CD4-positive, alpha-beta T cell (primary cell): ENCODE results near the gene CDC7. TPM values are rescaled to one million over a fixed set of nuclear protein-coding genes. Genes with fewer than 3 reads are reported as not detected.

Experiments used
- ATAC-seq: fragments of 200-7000 bp; cut with Tn5 transposase; one replicate; pipeline ENCODE4 v1.10.0; 2022; ENCODE audit warnings: mild to moderate bottlenecking; ENCODE audit not compliant: poor library complexity
- CTCF ChIA-PET: fragments of 350-600 bp; sonication (Branson Sonifier 250); formaldehyde crosslinking; loops from one replicate; lab custom pipeline; 2021; ENCODE audit warnings: antibody characterized with exemption, inconsistent platforms; lab: Charles Lee
- POLR2A ChIA-PET: fragments of 350-600 bp; sonication (Branson Sonifier 250); formaldehyde crosslinking; loops from one replicate; lab custom pipeline; 2021; ENCODE audit warnings: antibody characterized with exemption, inconsistent platforms; lab: Charles Lee
- DNase-seq, 14 experiments: peaks; one replicate each; pipeline ENCODE4 v3.0.0-alpha.2; 2013 to 2020; ENCODE audit warnings: mixed read lengths in 2 of 14
- H3K27ac ChIP-seq, 2 donors: one replicate each; pipeline versions ENCODE4 v1.5.1 to v1.7.0; 2013; ENCODE audit warnings: low read length in 2 of 2, low read depth in 1 of 2, mild to moderate bottlenecking in 1 of 2
- H3K27me3 ChIP-seq, 2 experiments: 1 replicate in 1 of 2; 2 replicates in 1 of 2; pipeline versions ENCODE4 v1.6.1 to v1.7.0; 2013; ENCODE audit warnings: low read length in 2 of 2, control low read depth in 1 of 2, mild to moderate bottlenecking in 1 of 2, moderate library complexity in 1 of 2; ENCODE audit not compliant: insufficient read depth in 2 of 2, control insufficient read depth in 1 of 2
- H3K36me3 ChIP-seq: one replicate; pipeline ENCODE4 v1.6.1; 2013; ENCODE audit warnings: low read length, control low read depth; ENCODE audit not compliant: insufficient read depth
- H3K4me1 ChIP-seq: one replicate; pipeline ENCODE4 v1.6.1; 2013; ENCODE audit warnings: low read length, control low read depth; ENCODE audit not compliant: insufficient read depth
- H3K4me3 ChIP-seq: one replicate; pipeline ENCODE4 v1.5.1; 2013; ENCODE audit warnings: mild to moderate bottlenecking, low read length, moderate library complexity
- H3K9me3 ChIP-seq, 2 experiments: 1 replicate in 1 of 2; 2 replicates in 1 of 2; pipeline versions ENCODE4 v1.6.1 to v1.7.0; 2013; ENCODE audit warnings: low read length in 2 of 2, mild to moderate bottlenecking in 2 of 2, control low read depth in 1 of 2, moderate library complexity in 1 of 2; ENCODE audit not compliant: control insufficient read depth in 1 of 2, insufficient read depth in 1 of 2
- H3K27ac Mint-ChIP-seq: one replicate; pipeline ENCODE4 v1.8.0; 2020; ENCODE audit warnings: mixed read lengths
- H3K27me3 Mint-ChIP-seq: one replicate; pipeline ENCODE4 v1.8.0; 2021; ENCODE audit warnings: mixed read lengths
- H3K36me3 Mint-ChIP-seq: one replicate; pipeline ENCODE4 v1.8.0; 2021; ENCODE audit warnings: low read depth, mixed read lengths
- H3K4me1 Mint-ChIP-seq: one replicate; pipeline ENCODE4 v1.8.0; 2021; ENCODE audit warnings: low read depth, mixed read lengths
- H3K4me3 Mint-ChIP-seq: one replicate; pipeline ENCODE4 v1.8.0; 2020; ENCODE audit warnings: mild to moderate bottlenecking, mixed read lengths
- H3K9me3 Mint-ChIP-seq: one replicate; pipeline ENCODE4 v1.8.0; 2020; ENCODE audit warnings: mixed read lengths
- CTCF ChIP-seq: fragments of 200-600 bp; IDR thresholded peaks from one replicate; pipeline ENCODE4 v1.8.0; 2022; ENCODE audit warnings: antibody characterized with exemption, mild to moderate bottlenecking
- intact Hi-C, 2 experiments: fragments of 100-400 bp; cut with DNase I in 1 of 2; cut with micrococcal nuclease in 1 of 2; formaldehyde crosslinking; loops; one replicate each; pipeline versions ENCODE4 v1.15.1 to v1.9.0; 2023 to 2025; cut with DNase I, micrococcal nuclease
- total RNA-seq, 174 experiments: library from RNA in 2 of 174; stranded (reverse) in 2 of 174; gene quantifications; one replicate each; pipeline ENCODE4 v1.2.3 and lab custom pipeline; 2021 to 2026

Gene CDC7
- total RNA-seq, 2 experiments from 2014 or later = 4.2 to 4.8 TPM

GRCh38 chr1:91569411-91570119, 68.9 kb downstream of the CDC7 start:
- Histone ChIP-seq H3K4me1 (peaks cover 21% of the 10 kb centered on the region), H3K27me3 (no peaks in the 10 kb centered on the region), H3K9me3 (no peaks in the 10 kb centered on the region), H3K27ac (no peak overlapping the region), H3K4me3 (no peak overlapping the region), H3K36me3 (no peaks in the 10 kb centered on the region)
- Mint-ChIP-seq H3K4me3 (peak overlapping the region; percentile 26), H3K27me3 (no peaks in the 10 kb centered on the region), H3K4me1 (peaks cover 25% of the 10 kb centered on the region), H3K9me3 (no peaks in the 10 kb centered on the region), H3K36me3 (no peaks in the 10 kb centered on the region), H3K27ac (peak overlapping the region; percentile 16)
- ChIA-PET CTCF (interaction anchor here (0.9 kb wide), 1 partner anchor 9 kb away, joined by 3 read pairs; no protein-coding TSS in a partner anchor), POLR2A (interaction anchor here (0.8 kb wide), 1 partner anchor 13 kb away, joined by 4 read pairs; no protein-coding TSS in a partner anchor)
- DNase-seq (peak in 3 of 14 experiments; percentile 29 to 63 (median 54)), ATAC-seq (peak; percentile 57)
- no peak for TF ChIP-seq CTCF
- intact Hi-C loops = no loop called here

- Mint-ChIP-seq H3K27ac (no peak overlapping the region), H3K4me3 (no peak overlapping the region), H3K4me1 (peaks cover 25% of the 10 kb centered on the region), H3K27me3 (no peaks in the 10 kb centered on the region), H3K9me3 (no peaks in the 10 kb centered on the region), H3K36me3 (no peaks in the 10 kb centered on the region)
- Histone ChIP-seq H3K4me1 (peaks cover 21% of the 10 kb centered on the region), H3K9me3 (no peaks in the 10 kb centered on the region), H3K27me3 (no peaks in the 10 kb centered on the region), H3K36me3 (no peaks in the 10 kb centered on the region), H3K4me3 (no peak overlapping the region), H3K27ac (no peak overlapping the region)
- intact Hi-C loops = no loop called here
- TF ChIP-seq CTCF = no peak
- DNase-seq (no peak), ATAC-seq (no peak)
- POLR2A ChIA-PET = no interaction called here
- CTCF ChIA-PET = no interaction called here
Observed at GRCh38 chr1:91570120-91570448, 69.4 kb downstream of the CDC7 start.

- no peak for TF ChIP-seq CTCF
- intact Hi-C loops = no loop called here
- Mint-ChIP-seq H3K27ac (no peak overlapping the region), H3K27me3 (no peaks in the 10 kb centered on the region), H3K9me3 (no peaks in the 10 kb centered on the region), H3K4me3 (no peak overlapping the region), H3K36me3 (no peaks in the 10 kb centered on the region), H3K4me1 (peaks cover 39% of the 10 kb centered on the region)
- POLR2A ChIA-PET = no interaction called here
- no peaks in the 10 kb centered on the region for H3K27me3 ChIP-seq
- no peak overlapping the region for H3K27ac ChIP-seq
- no peak for ATAC-seq
- H3K4me3 ChIP-seq = no peak overlapping the region
- H3K36me3 ChIP-seq = no peaks in the 10 kb centered on the region
- peak in 2 of 14 experiments; percentile 58 to 63 for DNase-seq
- CTCF ChIA-PET = no interaction called here
- H3K4me1 ChIP-seq = peaks cover 27% of the 10 kb centered on the region
- no peaks in the 10 kb centered on the region for H3K9me3 ChIP-seq
Observed at GRCh38 chr1:91572044-91572443, 71.4 kb downstream of the CDC7 start.

Other genes starting within 250 kb of the CDC7 start
- not detected for gene HFM1, start 96.0 kb upstream of the CDC7 start, total RNA-seq